Sigmoid colon (tissue), 7 donors: Measurements from ENCODE around the gene VPS37B. TPM values are rescaled to one million over a fixed set of nuclear protein-coding genes. Genes with fewer than 3 reads are reported as not detected.

Experiments used
- DNase-seq: peaks from one replicate; pipeline ENCODE4 v3.0.0-alpha.2; 2019
- H3K27ac ChIP-seq, 4 donors: fragments of 200-600 bp; sonication (generic); one replicate each; pipeline ENCODE4 v1.5.1; 2016 to 2019; ENCODE audit warnings: mild to moderate bottlenecking in 1 of 4
- H3K27me3 ChIP-seq, 3 donors: fragments of 200-600 bp; sonication (generic); one replicate each; pipeline ENCODE4 v1.5.1; 2019; ENCODE audit warnings: mild to moderate bottlenecking in 1 of 3
- H3K36me3 ChIP-seq, 4 donors: fragments of 200-600 bp; sonication (generic); one replicate each; pipeline ENCODE4 v1.5.1; 2016 to 2019
- H3K4me1 ChIP-seq, 4 donors: fragments of 200-600 bp; sonication (generic); one replicate each; pipeline ENCODE4 v1.5.1; 2017 to 2019
- H3K4me3 ChIP-seq, 4 donors: fragments of 200-600 bp; sonication (generic); one replicate each; pipeline ENCODE4 v1.5.1; 2017 to 2019; ENCODE audit warnings: mild to moderate bottlenecking in 2 of 4, moderate library complexity in 1 of 4
- H3K9me3 ChIP-seq, 4 donors: fragments of 200-600 bp in 3 of 4; sonication (generic) in 3 of 4; one replicate each; pipeline versions ENCODE4 v1.5.1 to v1.6.1; 2013 to 2019
- CTCF ChIP-seq, 4 experiments: fragments of 450-650 bp in 3 of 4; fragments of 200-600 bp in 1 of 4; IDR thresholded peaks; one replicate each; pipeline ENCODE4 v1.5.1; 2016 to 2019; ENCODE audit warnings: antibody characterized with exemption in 4 of 4, mild to moderate bottlenecking in 3 of 4, moderate library complexity in 2 of 4
- EP300 ChIP-seq, 4 donors: sonication (generic); formaldehyde crosslinking; IDR thresholded peaks; one replicate each; pipeline ENCODE4 v1.6.1; 2017; ENCODE audit warnings: antibody characterized with exemption in 4 of 4
- POLR2A ChIP-seq, 2 donors: fragments of 450-650 bp; IDR thresholded peaks; one replicate each; pipeline ENCODE4 v1.6.1; 2016; ENCODE audit warnings: antibody characterized with exemption in 2 of 2, mild to moderate bottlenecking in 2 of 2, moderate library complexity in 2 of 2
- POLR2AphosphoS5 ChIP-seq, 4 donors: sonication (generic); formaldehyde crosslinking; IDR thresholded peaks; one replicate each; pipeline ENCODE4 v1.6.1; 2017; ENCODE audit warnings: antibody characterized with exemption in 4 of 4
- WGBS, 2 donors: extraction: QIAGEN DNeasy Blood & Tissue Kit; methylation state at CpG; one replicate each; pipeline ENCODE4 v1.1.7; 2013; 5-methylcytosine and 5-hydroxymethylcytosine counted together
- intact Hi-C: fragments of 100-400 bp; cut with DNase I; formaldehyde crosslinking; loops from one replicate; pipeline ENCODE4 v1.15.1; 2023
- polyA plus RNA-seq, 3 donors: library from polyadenylated mRNA; stranded (reverse); fragments of 200-250 nt; gene quantifications; one replicate each; pipeline ENCODE4 v1.2.3, GENCODE V29; 2013
- total RNA-seq, 4 donors: library from RNA; depleted of rRNA; stranded (reverse); fragments of >200 nt; gene quantifications; one replicate each; pipeline ENCODE4 v1.1.0, GENCODE V29; 2016
- donor health status: healthy with polysubstance abuse.
- donor health status: Bipolar disorder and iron deficiency.
- donor health status: healthy.

Gene VPS37B
- total and polyA plus RNA-seq, 7 donors = 8.6 to 64.7 (median 17.2) TPM

- intact Hi-C loops = no loop called here
- H3K4me3 ChIP-seq = no peak overlapping the region
- no peaks in the 10 kb centered on the region for H3K9me3 ChIP-seq
- TF ChIP-seq CTCF (IDR thresholded peaks at IDR 0.05) (no peak), EP300 (IDR thresholded peaks at IDR 0.05) (no peak), POLR2AphosphoS5 (IDR thresholded peaks at IDR 0.05) (no peak), POLR2A (IDR thresholded peaks at IDR 0.05) (no peak)
- no peak for DNase-seq
- H3K36me3 ChIP-seq = no peaks in the 10 kb centered on the region
- H3K27me3 ChIP-seq = no peaks in the 10 kb centered on the region
- 53 to 59% methylated on average over 7 of the region's 7 CpGs for WGBS, 2 donors
- peak overlapping the region in 1 of 4 donors; percentile 15 for H3K27ac ChIP-seq
- H3K4me1 ChIP-seq = peaks cover 0 to 53% (median 42%) of the 10 kb centered on the region in 4 donors
Measured at GRCh38 chr12:122875590-122876220, 20.2 kb downstream of the VPS37B start.

DNA sequence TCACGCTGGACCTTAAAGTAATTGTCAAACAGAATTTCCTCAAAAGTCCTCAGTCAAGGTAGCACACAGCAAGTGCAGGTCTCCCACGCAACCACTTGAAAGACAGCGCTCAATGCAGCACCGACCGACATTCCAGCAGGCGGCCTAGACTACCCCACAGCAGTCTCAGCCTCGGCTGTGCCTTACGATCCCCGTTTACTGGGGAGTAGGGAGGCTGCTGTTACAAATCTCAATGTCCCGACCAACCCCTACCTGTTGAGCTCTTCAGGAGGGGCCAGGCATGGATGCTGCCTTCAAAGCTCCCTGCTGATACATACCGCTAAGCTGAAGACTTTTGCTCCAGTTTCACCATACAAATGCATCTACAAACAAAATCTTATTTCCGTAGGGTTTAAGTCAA lies 21.8 kb downstream of the VPS37B start:
- H3K4me1 ChIP-seq = peaks cover 0 to 52% (median 41%) of the 10 kb centered on the region in 4 donors
- H3K4me3 ChIP-seq = no peak overlapping the region
- no peak overlapping the region for H3K27ac ChIP-seq
- H3K27me3 ChIP-seq = no peaks in the 10 kb centered on the region
- intact Hi-C loops = no loop called here
- peaks cover 5 to 14% (median 5%) of the 10 kb centered on the region in 4 donors for H3K36me3 ChIP-seq
- DNase-seq = no peak
- no peaks in the 10 kb centered on the region for H3K9me3 ChIP-seq
- 75 to 90% methylated on average over 12 of the region's 12 CpGs for WGBS, 2 donors
- no peak for TF ChIP-seq CTCF (IDR thresholded peaks at IDR 0.05)
- TF ChIP-seq POLR2A (IDR thresholded peaks at IDR 0.05) = no peak
- no peak for TF ChIP-seq EP300 (IDR thresholded peaks at IDR 0.05)
- no peak for TF ChIP-seq POLR2AphosphoS5 (IDR thresholded peaks at IDR 0.05)

- Histone ChIP-seq H3K27ac (peak overlapping the region in 3 of 4 donors; percentile 71 to 84 (median 75)), H3K4me3 (no peak overlapping the region), H3K27me3 (no peaks in the 10 kb centered on the region), H3K4me1 (peaks cover 0 to 48% (median 41%) of the 10 kb centered on the region in 4 donors), H3K9me3 (no peaks in the 10 kb centered on the region), H3K36me3 (peaks cover 5 to 19% (median 8%) of the 10 kb centered on the region in 4 donors)
- 80 to 83% methylated on average over 4 of the region's 4 CpGs for WGBS, 2 donors
- no peak for DNase-seq
- intact Hi-C loops = no loop called here
- TF ChIP-seq CTCF (IDR thresholded peaks at IDR 0.05) (no peak), POLR2AphosphoS5 (IDR thresholded peaks at IDR 0.05) (no peak), POLR2A (IDR thresholded peaks at IDR 0.05) (no peak), EP300 (IDR thresholded peaks at IDR 0.05) (no peak)
Measured at GRCh38 chr12:122873540-122873939, 22.4 kb downstream of the VPS37B start.

DNA sequence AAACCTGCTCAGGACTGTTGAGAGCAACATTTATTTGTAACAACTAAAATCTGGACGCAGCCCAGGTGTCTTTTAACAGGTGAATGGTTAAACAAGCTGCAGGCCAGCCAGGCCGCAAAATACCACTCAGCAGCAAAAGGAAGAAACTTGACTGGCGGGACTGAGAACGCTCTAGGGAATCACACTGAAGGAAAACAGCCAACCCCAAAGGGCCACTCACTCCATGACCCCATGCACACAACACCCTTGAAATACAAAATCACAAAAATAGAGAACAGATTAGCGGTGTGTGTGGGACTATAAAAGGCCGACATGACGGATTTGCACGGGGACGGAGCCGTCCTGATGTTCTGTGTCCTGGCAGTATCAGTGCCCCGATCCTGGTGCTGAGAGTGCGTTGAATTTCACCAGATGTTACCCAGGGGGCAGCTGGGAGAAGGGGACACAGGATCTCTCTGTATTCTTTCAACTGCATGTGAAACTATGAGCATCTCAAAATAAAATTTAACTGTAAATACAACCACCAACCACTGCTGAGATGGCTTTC lies 23.0 kb downstream of the VPS37B start:
- H3K27me3 ChIP-seq = no peaks in the 10 kb centered on the region
- H3K9me3 ChIP-seq = no peaks in the 10 kb centered on the region
- no peak overlapping the region for H3K4me3 ChIP-seq
- peak; percentile 33 for DNase-seq
- H3K4me1 ChIP-seq = peaks cover 0 to 48% (median 41%) of the 10 kb centered on the region in 4 donors
- WGBS, 2 donors = 28 to 71% methylated on average over 12 of the region's 12 CpGs
- H3K36me3 ChIP-seq = peaks cover 5 to 26% (median 11%) of the 10 kb centered on the region in 4 donors
- TF ChIP-seq EP300 (IDR thresholded peaks at IDR 0.05) (no peak), POLR2AphosphoS5 (IDR thresholded peaks at IDR 0.05) (no peak), POLR2A (IDR thresholded peaks at IDR 0.05) (no peak), CTCF (IDR thresholded peaks at IDR 0.05) (no peak)
- intact Hi-C loops = no loop called here
- peak overlapping the region; percentile 71 to 84 (median 76) for H3K27ac ChIP-seq
